ENCODE data around the gene H2BK1.

Gene H2BK1
- long read RNA-seq, donor 1, result 0 reads
- long read RNA-seq, donor 2, result 0 reads
- long read RNA-seq, donor 3, result 0 reads
- long read RNA-seq, donor 4, result 0 reads
- long read RNA-seq, donor 5, result 0 reads
- long read RNA-seq, donor 6, result 0 reads
- long read RNA-seq, donor 7, result 0 reads
- long read RNA-seq, donor 8, result 0 reads

GRCh38 chr7:151210087-151210854 lies at the start of gene H2BK1:
Gene H2BK1, minus strand, starts transcription at chr7:151210488. Its CDS starts 170 bp downstream, at chr7:151210318.
- DNase-seq, result no peak

GRCh38 chr7:151257990-151258389 lies 47.7 kb upstream of the H2BK1 start:
- no peak for DNase-seq

- DNase-seq, result no peak
These were observed 46.2 kb upstream of the H2BK1 start for GRCh38 chr7:151256410-151257045.

DNA sequence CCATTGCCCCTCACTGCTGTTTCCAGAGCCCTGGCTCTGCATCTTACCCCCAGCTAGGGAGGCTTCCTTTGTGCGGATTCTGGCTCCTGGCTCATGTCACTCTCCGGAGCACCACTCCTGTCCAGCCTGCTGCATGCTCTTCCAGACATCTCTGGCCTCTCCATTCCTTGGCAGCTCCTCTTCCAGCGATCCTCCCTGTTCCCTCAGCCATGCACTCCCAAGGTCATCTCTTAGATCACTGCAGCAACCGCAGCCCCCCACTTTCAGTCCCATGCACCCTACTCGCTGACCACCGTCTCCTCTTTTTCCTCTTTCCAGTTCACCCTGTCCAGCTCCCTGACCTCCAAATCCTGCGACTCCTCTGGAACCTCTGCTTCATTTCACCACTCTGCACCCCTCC lies 45.1 kb upstream of the H2BK1 start:
- DNase-seq, result no peak

- DNase-seq, result no peak
These were observed 44.6 kb upstream of the H2BK1 start for GRCh38 chr7:151254851-151255250.

GRCh38 chr7:151254316-151254715 lies 44.0 kb upstream of the H2BK1 start:
- no peak for DNase-seq

GRCh38 chr7:151252961-151253711 lies 42.8 kb upstream of the H2BK1 start:
- DNase-seq, result peak; percentile 58

GRCh38 chr7:151252561-151252835 lies 42.2 kb upstream of the H2BK1 start:
- no peak for DNase-seq

GRCh38 chr7:151251689-151252560 lies 41.6 kb upstream of the H2BK1 start:
- peak; percentile 93 for DNase-seq

GRCh38 chr7:151251328-151251688 lies 41.0 kb upstream of the H2BK1 start:
- DNase-seq, result peak; percentile 89

- no peak for DNase-seq
These were observed 40.2 kb upstream of the H2BK1 start for GRCh38 chr7:151250181-151251132.

- DNase-seq, result peak; percentile 39
These were observed 39.4 kb upstream of the H2BK1 start for GRCh38 chr7:151249732-151250072.

- peak; percentile 85 for DNase-seq
These were observed 38.9 kb upstream of the H2BK1 start for GRCh38 chr7:151249034-151249731.

DNA sequence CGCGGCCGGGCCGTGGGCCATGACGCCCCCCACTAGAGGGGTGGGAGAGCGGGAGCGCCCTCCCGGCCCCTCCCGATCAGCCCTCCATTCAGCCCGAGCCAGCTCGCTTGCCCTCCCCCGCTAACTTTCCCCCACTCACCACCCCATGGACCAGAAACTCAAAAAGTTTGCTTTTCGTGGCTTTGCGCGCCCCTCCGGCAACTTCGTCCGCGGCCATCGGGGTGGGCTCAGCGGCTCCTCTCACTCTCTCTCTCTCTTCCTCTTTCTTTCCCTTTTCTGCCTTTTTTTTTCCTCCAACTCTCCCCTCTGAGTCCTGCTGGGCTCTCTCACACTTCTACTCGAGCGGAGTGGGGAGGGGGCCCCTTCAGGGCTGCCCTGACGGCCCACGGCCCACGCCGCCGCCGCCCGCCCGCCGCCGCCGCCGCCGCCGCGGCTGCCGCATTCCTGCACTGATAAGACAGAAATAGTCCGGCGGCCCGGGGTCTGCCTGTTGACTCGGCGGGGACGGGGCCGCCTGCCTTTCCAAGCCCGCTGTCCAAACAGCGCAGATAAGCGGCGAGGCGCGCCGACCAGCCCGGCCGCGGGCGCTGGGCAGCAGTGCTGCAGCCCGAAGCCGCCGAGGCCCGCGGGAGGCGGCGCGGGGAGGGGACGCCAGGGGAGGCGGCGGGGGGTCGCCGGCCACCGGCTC lies 38.2 kb upstream of the H2BK1 start, which contains the start of gene SMARCD3:
SMARCD3 (minus strand) TSS at position 349 of the 688 bp plus-strand sequence; CDS start at position 217, 132 bp downstream.
- peak; percentile 90 for DNase-seq

- DNase-seq, result peak; percentile 49
These were observed 37.5 kb upstream of the H2BK1 start for GRCh38 chr7:151247611-151248345.

GRCh38 chr7:151246851-151247580 lies 36.7 kb upstream of the H2BK1 start:
- peak; percentile 33 for DNase-seq

GRCh38 chr7:151246102-151246850 lies 36.0 kb upstream of the H2BK1 start:
- peak; percentile 32 for DNase-seq

Data from right kidney (tissue), 9 donors.